Stimulated activated naive CD4-positive, alpha-beta T cell treated with Interleukin-2 at 50 U/mL for 16 hours (primary cell): Measurements from ENCODE around the gene CNTNAP2.
"Not testable (repeated sequence)": the region's sequence is repeated elsewhere in the genome, so short reads cannot be mapped to it uniquely, and the experiment has no call there.

Experiments used
- DNase-seq: peaks from one replicate; lab custom pipeline; 2025; lab: John Stamatoyannopoulos, UW

Gene CNTNAP2

DNA sequence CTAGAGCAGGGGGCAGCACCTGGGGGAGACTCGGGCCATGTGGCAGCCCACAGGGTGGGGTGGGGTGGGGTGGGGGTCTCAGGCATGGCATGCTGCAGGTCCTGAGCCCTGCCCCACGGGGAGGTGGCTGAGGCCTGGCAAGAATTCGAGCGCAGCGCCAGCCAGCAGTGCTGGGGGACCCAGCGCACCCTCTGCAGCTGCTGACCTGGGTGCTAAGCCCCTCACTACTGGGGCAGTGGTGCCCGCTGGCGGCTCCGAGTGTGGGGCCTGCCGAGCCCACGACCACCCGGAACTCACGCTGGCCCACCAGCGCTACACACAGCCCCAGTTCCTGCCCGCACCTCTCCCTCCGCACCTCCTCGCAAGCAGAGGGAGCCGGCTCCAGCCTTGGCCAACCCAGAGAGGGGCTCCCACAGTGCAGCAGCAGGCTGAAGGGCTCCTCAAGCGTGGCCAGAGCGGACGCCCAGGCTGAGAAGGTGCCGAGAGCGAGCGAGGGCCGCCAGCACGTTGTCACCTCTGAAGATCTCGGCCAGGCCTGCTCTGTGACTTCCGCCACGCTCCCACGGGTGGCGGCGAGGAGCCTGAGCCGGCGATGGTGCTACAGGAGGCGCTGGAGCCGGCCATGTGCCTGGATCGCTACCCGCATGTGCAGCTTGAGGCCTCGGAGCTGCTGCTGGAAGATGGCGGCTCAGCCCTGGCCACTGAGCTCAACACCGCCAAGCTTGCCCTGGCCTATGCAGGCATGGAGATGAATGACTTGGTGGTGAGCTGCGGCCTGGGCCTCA is 2328.9 kb downstream of the CNTNAP2 start:
- DNase-seq = no peak

DNA sequence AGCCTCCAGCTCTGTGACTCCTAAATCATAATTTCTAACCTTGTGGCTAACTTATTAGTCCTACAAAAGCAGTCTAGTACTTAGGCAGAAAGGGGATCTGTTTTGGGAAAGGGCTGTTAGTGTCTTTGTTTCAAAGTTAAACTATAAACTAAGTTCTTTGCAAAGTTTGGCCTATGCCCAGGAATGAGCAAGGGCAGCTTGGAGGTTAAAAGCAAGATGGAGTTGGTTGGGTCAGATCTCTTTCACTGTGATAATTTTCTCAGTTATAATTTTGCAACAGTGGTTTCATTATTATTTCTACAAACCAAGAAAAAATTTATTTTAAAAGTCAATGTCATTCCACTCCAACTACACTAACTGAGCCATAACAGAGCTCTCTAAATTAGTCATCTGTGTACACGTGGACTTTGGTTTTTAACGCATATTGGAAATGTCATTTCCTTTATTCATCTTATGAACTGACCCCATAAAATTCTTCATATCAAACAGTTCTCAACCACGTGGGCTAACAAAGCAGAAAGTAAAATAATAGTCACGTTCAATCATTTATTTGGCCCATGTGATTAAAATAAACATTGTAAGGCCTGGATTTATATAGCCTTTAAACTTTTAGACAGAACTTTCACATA is 2330.7 kb downstream of the CNTNAP2 start:
- DNase-seq = no peak

- DNase-seq = not testable (repeated sequence)
Observed at GRCh38 chr7:148451526-148451925, 2334.9 kb downstream of the CNTNAP2 start.

GRCh38 chr7:148456351-148456750 is 2339.8 kb downstream of the CNTNAP2 start:
- DNase-seq = no peak

- no peak for DNase-seq
Observed at GRCh38 chr7:148457310-148457921, 2340.8 kb downstream of the CNTNAP2 start.

DNA sequence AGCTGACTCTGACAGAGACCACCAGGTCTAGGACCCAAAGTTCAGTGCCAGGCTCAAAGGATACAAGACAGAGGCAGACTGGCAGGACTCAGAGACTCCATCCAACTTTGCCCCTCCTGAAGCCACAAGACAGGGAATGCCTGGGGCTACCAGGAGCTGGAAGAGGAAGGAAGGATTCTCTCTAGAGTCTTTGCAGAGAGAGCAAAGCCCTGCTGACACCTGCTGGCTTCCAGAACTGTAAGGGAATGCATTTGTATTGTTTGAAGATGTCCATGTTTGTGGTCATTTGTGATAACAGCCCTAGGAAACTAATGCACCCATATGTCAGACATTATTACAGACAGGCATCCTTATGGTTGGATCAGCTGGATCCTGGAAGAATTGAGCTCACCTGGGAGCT is 2341.7 kb downstream of the CNTNAP2 start:
- DNase-seq = no peak

- no peak for DNase-seq
Observed at GRCh38 chr7:148461392-148462179, 2345.0 kb downstream of the CNTNAP2 start.

GRCh38 chr7:148462774-148463173 is 2346.2 kb downstream of the CNTNAP2 start:
- not testable (repeated sequence) for DNase-seq

DNA sequence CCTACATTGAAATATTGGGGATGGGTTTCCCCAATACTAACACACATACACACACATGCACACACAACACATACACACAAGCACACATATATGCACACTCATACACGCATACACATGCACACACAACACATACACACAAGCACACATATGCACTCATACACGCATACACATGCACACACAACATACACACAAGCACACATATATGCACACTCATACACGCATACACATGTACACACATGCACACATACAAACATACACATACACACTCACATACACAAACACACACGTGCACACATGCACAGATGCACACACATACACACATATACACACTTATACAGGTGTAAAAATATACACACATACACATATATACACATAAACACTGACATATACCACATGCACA is 2346.6 kb downstream of the CNTNAP2 start:
- DNase-seq = no peak

- no peak for DNase-seq
Observed at GRCh38 chr7:148464947-148465346, 2348.3 kb downstream of the CNTNAP2 start.

DNA sequence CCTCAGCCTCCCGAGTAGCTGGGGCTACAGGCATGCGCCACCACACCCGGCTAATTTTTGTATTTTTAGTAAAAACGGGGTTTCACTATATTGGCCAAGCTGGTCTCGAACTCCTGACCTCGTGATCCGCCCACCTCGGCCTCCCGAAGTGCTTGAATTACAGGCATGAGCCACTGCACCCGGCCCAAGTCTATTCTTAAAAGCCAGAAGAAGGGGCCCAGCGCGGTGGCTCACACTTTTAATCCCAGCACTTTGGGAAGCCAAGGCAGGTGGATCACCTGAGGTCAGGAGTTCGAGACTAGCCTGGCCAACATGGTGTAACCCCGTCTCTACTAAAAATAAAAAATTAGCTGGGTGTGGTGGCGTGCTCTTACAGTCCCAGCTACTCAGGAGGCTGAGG is 2348.8 kb downstream of the CNTNAP2 start:
- not testable (repeated sequence) for DNase-seq

DNA sequence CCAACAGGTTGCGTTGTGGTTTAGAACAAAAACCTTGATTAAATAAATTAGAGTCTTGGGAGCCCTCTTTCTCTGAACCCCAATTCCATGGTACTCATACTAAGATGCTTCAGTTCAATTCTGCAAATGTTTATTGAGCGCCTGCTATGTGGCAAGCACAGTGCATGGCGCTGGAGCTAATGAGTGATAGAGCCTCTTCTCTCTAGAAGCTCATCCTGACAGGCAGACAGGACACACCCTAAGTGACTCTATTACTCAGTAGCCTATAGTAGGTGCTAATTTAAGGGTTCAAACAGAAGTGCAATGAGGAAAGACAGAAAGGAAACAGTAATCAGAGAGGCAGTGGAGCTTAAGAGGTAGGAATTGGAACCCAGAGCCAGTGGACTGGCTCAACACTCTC is 2349.5 kb downstream of the CNTNAP2 start:
- no peak for DNase-seq

DNA sequence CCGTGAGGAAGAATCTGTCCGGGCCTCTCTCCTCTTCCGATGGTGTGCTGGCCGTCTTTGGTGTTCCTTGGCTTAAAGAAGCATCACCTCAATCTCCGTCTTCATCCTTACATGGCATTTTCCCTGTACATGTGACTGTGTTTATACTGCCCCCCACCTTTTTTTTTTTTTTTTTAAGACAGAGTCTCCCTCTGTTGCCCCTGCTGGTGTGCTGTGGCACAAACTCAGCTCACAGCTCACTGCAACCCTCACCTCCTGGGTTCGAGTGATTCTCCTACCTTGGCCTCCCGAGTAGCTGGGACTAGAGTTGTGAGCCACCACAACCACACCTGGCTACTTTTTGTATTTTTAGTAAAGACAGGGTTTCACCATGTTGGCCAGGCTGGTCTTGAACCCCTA is 2352.1 kb downstream of the CNTNAP2 start:
- DNase-seq = no peak
